GM23338 (cell line): Measurements from ENCODE around the gene SPATA18.

Experiments used
- CREB1 ChIP-seq: fragments of 250-450 bp; sonication (Bioruptor Pico); IDR thresholded peaks from 2 replicates; pipeline ENCODE4 v1.5.0; 2020; ENCODE audit warnings: low read depth, mild to moderate bottlenecking, moderate library complexity
- CTCF ChIP-seq, 2 experiments: fragments of 200-600 bp in 1 of 2; sonication (generic) in 1 of 2; conservative IDR thresholded peaks; 2 replicates each; pipeline versions ENCODE4 v1.5.1 to v1.6.1; 2016 to 2017; ENCODE audit warnings: antibody characterized with exemption in 2 of 2, low read depth in 2 of 2, mild to moderate bottlenecking in 2 of 2, moderate library complexity in 1 of 2
- EZH2 ChIP-seq: fragments of 200-600 bp; sonication (generic); IDR thresholded peaks from one replicate; pipeline ENCODE4 v1.8.0; 2017; ENCODE audit warnings: antibody characterized with exemption, mild to moderate bottlenecking, low read depth; ENCODE audit not compliant: unreplicated experiment
- POLR2AphosphoS5 ChIP-seq: IDR thresholded peaks from 2 replicates; pipeline ENCODE4 v1.6.1; 2016; ENCODE audit warnings: antibody characterized with exemption, low read depth
- ZNF331 ChIP-seq: fragments of 250-450 bp; sonication (Bioruptor Pico); IDR thresholded peaks from 2 replicates; pipeline ENCODE4 v1.5.0; 2020; ENCODE audit warnings: low read depth, mild to moderate bottlenecking, moderate library complexity

- TF ChIP-seq CREB1 (CRISPR knock-in tag) (no peak), POLR2AphosphoS5 (no peak), CTCF (conservative IDR thresholded peaks at IDR 0.05; ENCODE audit: low read depth in 2 of 2) (no peak), EZH2 (no peak), ZNF331 (CRISPR knock-in tag) (no peak)
Measured at GRCh38 chr4:52035190-52035589, 15.9 kb upstream of the SPATA18 start.
